CD4-positive, alpha-beta T cell treated with Interleukin-15 for 4 hours (primary cell): ENCODE data around the gene PIGU.

Experiments
- DNase-seq: peaks from one replicate; pipeline ENCODE4 v3.0.0-alpha.2; 2020; ENCODE audit warnings: low spot score

Gene PIGU

GRCh38 chr20:34512266-34512954, 164.5 kb downstream of the PIGU start:
- no peak for DNase-seq

GRCh38 chr20:34511891-34512265, 165.0 kb downstream of the PIGU start:
- DNase-seq = no peak

- no peak for DNase-seq
Observed at GRCh38 chr20:34510575-34510974, 166.3 kb downstream of the PIGU start.
